Cardiac muscle cell (in vitro differentiated cells and primary cell): ENCODE measurements around the gene PLAAT1. TPM values are rescaled to one million over a fixed set of nuclear protein-coding genes. Genes with fewer than 3 reads are reported as not detected.

Experiments used
- DNase-seq, 2 donors: peaks; one replicate each; pipeline versions ENCODE4 v3.0.0 to v3.0.0-alpha.2; 2010 to 2017; ENCODE audit warnings: low read depth in 1 of 2, low spot score in 1 of 2
- H3K27ac ChIP-seq: fragments of 200-600 bp; sonication (generic); 2 replicates; pipeline ENCODE4 v1.5.1; 2016
- H3K27me3 ChIP-seq: fragments of 200-600 bp; sonication (generic); 2 replicates; pipeline ENCODE4 v1.6.0; 2016; ENCODE audit warnings: control low read depth
- H3K36me3 ChIP-seq: fragments of 200-600 bp; sonication (generic); 2 replicates; pipeline ENCODE4 v1.5.1; 2016; ENCODE audit warnings: control low read depth
- H3K4me1 ChIP-seq: fragments of 200-600 bp; sonication (generic); 2 replicates; pipeline ENCODE4 v1.8.1; 2017; ENCODE audit warnings: low read depth, mild to moderate bottlenecking, mixed run types
- H3K4me3 ChIP-seq: fragments of 200-600 bp; sonication (generic); 2 replicates; pipeline ENCODE4 v1.5.1; 2016; ENCODE audit warnings: mild to moderate bottlenecking
- H3K9me3 ChIP-seq: fragments of 200-600 bp; sonication (generic); 2 replicates; pipeline ENCODE4 v1.5.1; 2017; ENCODE audit warnings: low read depth, mild to moderate bottlenecking, control low read depth
- polyA plus RNA-seq: library from polyadenylated mRNA; unstranded; fragments of >200 nt; fragmentation: Nextera tagmentation; extraction: Ambion mirVana; gene quantifications from 2 replicates; pipeline ENCODE4 v1.2.1, GENCODE V29; 2016
- total RNA-seq: library from RNA; depleted of rRNA; stranded (reverse); fragments of >200 nt; gene quantifications from 2 replicates; pipeline ENCODE4 v1.2.3, GENCODE V29; 2016
- TF ChIP-seq, protein P1 (sequence below): IDR thresholded peaks from 2 replicates; pipeline ENCODE4 v1.5.1; 2012; ENCODE audit warnings: low read depth, mild to moderate bottlenecking, low read length

Gene PLAAT1
- total and polyA plus RNA-seq, 2 experiments from 2014 or later = 35.4 to 37.6 TPM

DNA sequence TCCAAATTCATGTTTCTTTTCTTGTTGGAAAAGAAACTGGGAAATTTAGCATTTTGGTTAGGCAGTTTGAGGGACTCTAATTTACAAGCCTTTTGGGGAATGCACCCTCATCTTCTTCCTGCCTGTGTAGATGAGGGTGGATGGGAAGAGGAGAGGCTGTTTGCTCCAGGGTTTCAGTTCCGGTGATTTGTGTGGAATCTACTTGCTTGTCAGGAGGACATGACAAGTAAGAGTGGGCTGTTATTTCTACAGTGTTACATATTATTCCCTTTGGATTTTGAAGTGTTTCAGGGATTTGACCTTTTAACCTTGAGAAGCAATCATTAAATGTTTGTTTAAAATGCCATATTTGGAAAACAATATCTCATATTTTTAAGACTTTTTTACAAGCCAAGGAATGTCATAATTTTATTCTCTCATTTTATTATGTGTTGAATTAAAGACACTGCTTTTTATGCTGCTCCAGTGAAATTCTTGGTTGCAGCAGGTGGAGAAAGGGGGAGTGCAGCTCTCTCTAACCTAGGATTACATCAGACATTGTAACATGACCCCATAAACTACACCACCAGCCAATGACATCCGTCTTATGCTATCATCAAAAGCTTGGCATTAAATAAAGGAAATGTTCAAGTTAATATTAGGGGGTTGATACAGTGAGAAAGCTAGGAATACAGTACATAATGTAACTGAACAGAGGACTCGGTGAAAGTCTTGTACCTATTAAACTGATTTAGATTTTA, 30.2 kb downstream of the PLAAT1 start:
- Histone ChIP-seq H3K9me3 (no peaks in the 10 kb centered on the region), H3K4me3 (no peak overlapping the region), H3K27ac (no peak overlapping the region), H3K4me1 (peaks cover 9% of the 10 kb centered on the region), H3K27me3 (no peaks in the 10 kb centered on the region), H3K36me3 (no peaks in the 10 kb centered on the region)
- DNase-seq = peak in 1 of 2 donors; percentile 6
- TF ChIP-seq, protein P1, sequence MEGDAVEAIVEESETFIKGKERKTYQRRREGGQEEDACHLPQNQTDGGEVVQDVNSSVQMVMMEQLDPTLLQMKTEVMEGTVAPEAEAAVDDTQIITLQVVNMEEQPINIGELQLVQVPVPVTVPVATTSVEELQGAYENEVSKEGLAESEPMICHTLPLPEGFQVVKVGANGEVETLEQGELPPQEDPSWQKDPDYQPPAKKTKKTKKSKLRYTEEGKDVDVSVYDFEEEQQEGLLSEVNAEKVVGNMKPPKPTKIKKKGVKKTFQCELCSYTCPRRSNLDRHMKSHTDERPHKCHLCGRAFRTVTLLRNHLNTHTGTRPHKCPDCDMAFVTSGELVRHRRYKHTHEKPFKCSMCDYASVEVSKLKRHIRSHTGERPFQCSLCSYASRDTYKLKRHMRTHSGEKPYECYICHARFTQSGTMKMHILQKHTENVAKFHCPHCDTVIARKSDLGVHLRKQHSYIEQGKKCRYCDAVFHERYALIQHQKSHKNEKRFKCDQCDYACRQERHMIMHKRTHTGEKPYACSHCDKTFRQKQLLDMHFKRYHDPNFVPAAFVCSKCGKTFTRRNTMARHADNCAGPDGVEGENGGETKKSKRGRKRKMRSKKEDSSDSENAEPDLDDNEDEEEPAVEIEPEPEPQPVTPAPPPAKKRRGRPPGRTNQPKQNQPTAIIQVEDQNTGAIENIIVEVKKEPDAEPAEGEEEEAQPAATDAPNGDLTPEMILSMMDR = no peak

DNA sequence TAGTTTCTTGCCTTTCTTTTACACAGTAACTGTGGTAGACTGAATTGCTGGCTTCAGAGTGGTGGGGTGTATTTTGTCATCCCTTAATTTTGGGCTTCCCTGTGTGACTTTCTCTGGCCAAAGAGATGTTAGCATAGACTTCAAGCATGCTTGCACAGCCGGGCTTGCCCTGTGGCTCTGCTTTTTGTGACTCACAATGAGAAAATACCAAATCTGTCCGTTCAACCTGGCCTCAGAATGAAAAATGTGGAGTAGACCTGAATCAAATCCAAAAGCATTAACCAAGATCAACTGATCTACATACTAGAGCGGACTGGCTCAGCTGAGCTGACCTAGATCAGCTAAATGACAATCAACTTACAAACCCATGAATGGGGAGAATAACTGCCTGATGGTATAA, 51.4 kb downstream of the PLAAT1 start:
- Histone ChIP-seq H3K4me3 (no peak overlapping the region), H3K9me3 (no peaks in the 10 kb centered on the region), H3K36me3 (no peaks in the 10 kb centered on the region), H3K27me3 (no peaks in the 10 kb centered on the region), H3K27ac (no peak overlapping the region), H3K4me1 (no peaks in the 10 kb centered on the region)
- TF ChIP-seq, protein P1 = no peak
- DNase-seq = no peak

DNA sequence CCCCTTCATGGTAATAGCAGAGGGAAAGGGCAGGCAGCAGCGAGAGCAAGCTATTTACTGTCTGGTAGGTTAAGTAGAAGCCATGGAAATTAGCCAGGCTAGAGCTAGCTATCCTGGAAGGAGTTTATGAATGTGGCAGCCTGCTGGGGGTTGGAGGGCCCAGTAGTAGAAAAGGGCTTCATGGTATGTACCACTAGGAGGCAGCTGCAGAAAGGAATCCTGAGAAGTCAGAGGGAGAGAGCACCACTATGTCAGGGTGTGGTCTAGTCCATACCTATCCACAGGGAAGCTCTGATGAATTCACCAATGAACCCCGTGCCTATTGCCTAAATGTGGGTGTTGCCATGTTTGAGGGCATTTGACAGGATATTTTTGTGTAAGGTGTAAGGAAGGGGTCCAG, 55.0 kb downstream of the PLAAT1 start:
- Histone ChIP-seq H3K27me3 (no peaks in the 10 kb centered on the region), H3K4me1 (no peaks in the 10 kb centered on the region), H3K36me3 (no peaks in the 10 kb centered on the region), H3K4me3 (no peak overlapping the region), H3K27ac (no peak overlapping the region), H3K9me3 (no peaks in the 10 kb centered on the region)
- TF ChIP-seq, protein P1 = no peak
- DNase-seq = no peak

DNA sequence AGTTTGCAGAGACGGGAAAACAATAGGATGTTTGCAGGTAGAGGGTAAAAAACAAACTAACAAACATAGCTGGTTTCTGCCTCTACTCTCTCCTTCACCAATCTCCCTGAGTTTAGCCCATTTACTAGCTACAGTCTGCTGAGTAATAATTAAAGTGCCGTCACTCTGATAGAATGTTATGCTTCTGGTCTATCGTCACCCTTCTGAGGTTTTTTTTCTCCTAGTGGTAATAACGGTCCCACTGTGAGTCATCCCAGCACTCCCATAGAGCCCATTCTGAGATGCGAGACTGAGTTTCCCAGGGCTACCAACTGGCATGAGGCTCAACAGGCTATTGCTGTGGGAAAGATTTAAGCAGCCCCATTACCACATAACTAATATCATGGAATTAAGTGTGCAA, 56.4 kb downstream of the PLAAT1 start:
- no peaks in the 10 kb centered on the region for H3K36me3 ChIP-seq
- TF ChIP-seq, protein P1 = no peak

DNA sequence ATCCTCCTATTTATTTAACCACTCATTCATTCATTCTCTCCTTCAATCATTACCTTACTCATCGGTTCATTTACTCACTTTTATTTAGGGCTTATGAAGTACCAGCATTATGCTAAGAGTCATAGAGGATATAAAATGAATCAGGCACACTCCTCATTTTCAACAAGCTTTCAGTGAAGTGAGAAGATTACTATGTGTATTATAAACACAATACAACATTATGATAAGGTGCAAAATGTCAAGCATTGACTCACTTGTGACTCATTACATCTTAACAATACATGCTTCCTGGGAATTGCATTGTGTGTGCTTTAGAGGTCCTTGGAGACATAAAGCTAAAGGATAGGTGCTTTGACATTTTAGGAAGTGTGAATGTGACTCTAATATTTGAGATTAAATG, 60.4 kb downstream of the PLAAT1 start:
- H3K27ac ChIP-seq = no peak overlapping the region
- H3K4me3 ChIP-seq = no peak overlapping the region
- no peaks in the 10 kb centered on the region for H3K36me3 ChIP-seq
- TF ChIP-seq, protein P1 = no peak
- no peaks in the 10 kb centered on the region for H3K4me1 ChIP-seq
- no peaks in the 10 kb centered on the region for H3K9me3 ChIP-seq
- peak in 1 of 2 donors; percentile 12 for DNase-seq
- no peaks in the 10 kb centered on the region for H3K27me3 ChIP-seq

More for the DNA sequence above, 56.4 kb downstream of the PLAAT1 start:
- H3K4me3 ChIP-seq = no peak overlapping the region
- no peaks in the 10 kb centered on the region for H3K9me3 ChIP-seq
- no peaks in the 10 kb centered on the region for H3K4me1 ChIP-seq
- H3K27ac ChIP-seq = no peak overlapping the region
- H3K27me3 ChIP-seq = no peaks in the 10 kb centered on the region
- no peak for DNase-seq
